Epidermal melanocyte (primary cell): ENCODE data around the gene SLC22A3.

Source experiments
- DNase-seq: peaks from one replicate; pipeline ENCODE4 v3.0.0; 2011; ENCODE audit warnings: low spot score; ENCODE audit not compliant: insufficient read length

Gene SLC22A3

DNA sequence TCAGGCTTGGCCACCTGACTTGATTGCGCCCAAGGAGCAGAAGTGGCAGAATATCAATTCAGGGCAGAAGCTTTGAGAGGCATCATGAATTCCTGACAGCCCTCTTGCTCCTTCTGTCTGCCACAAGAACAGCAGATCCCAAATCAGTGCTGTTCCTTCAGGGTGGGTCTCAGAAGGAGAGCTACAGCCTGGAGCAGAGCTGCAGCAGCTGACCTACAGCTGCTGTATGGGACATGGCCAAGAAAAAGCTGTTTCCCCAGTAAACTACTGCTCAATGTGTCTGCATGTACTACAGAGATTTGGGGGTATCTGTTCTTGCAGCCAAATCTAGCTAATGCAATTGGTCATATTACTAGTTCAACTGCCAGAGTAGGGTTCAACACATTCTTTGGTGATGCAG is 69.0 kb downstream of the SLC22A3 start:
- DNase-seq: no peak

GRCh38 chr6:160417550-160417949 is 69.4 kb downstream of the SLC22A3 start:
- DNase-seq: no peak

DNA sequence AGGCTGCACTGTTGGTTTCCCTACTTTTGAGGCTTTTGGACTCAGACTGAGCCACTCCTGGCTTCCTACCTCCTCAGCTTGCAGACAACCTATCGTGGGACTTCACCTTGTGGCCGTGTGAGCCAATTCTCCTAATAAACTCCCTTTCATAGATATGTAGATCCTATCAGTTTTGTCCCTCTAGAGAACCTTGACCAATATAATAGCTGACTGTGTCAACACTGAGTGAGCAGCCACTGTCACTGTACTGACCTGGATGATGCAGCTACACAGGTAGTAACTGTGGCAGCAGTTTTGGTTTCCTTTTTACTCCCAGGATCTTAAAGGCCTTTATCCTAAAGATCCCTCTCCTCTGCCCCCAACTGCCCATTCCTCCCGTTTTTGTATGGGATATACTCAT is 70.2 kb downstream of the SLC22A3 start:
- no peak for DNase-seq

- DNase-seq: no peak
Measured at GRCh38 chr6:160419488-160419887, 71.3 kb downstream of the SLC22A3 start.

- no peak for DNase-seq
Measured at GRCh38 chr6:160420253-160420968, 72.2 kb downstream of the SLC22A3 start.

DNA sequence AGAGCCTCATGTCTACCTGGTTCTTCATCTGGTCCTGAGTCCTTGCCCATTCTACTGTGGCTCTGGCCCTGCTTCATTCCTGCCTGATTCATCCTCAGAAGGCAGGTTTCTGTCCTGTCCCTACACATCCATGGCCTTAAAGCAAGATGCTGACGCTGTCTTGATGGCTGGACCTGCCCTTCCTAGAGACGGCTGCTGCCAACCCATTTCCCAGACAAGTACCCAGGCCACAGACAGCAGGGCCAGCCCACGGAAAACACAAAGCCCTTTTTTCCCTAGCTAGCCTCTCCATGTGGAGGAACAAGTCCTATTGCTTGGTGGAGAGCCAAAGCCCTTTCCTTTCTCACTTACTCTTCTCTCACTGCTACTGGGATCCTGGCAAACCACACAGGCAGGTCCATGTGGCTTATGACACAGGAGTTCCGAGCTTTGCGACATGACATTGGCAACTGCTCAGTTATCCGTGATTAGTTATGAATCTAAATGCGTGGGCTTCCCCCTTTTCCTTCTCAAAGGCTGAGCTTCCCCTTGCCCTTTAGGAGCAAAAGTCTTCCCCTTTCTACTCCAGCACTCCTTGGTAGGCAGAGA is 72.9 kb downstream of the SLC22A3 start:
- DNase-seq: no peak

- DNase-seq: no peak
Measured at GRCh38 chr6:160421854-160422253, 73.7 kb downstream of the SLC22A3 start.

- no peak for DNase-seq
Measured at GRCh38 chr6:160424256-160424655, 76.1 kb downstream of the SLC22A3 start.

DNA sequence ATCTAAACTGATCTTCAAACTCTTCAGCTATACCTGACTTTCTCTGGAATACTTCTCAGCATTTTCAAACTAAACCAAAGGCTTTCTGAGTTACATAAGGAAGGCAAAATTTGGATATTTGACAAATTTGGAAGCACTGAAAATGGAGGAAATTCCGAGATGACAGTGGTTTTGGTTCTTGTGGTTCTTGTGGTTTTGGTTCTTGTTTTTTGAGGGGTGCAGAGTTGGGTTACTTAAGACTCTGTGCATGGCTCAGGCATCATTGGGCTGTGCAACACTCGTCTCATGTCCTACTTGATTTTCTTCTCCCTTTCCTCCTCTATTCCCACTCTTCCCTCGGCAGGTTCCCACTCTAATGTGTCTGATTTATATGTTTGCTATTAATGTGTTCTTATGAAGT is 78.0 kb downstream of the SLC22A3 start:
- no peak for DNase-seq

DNA sequence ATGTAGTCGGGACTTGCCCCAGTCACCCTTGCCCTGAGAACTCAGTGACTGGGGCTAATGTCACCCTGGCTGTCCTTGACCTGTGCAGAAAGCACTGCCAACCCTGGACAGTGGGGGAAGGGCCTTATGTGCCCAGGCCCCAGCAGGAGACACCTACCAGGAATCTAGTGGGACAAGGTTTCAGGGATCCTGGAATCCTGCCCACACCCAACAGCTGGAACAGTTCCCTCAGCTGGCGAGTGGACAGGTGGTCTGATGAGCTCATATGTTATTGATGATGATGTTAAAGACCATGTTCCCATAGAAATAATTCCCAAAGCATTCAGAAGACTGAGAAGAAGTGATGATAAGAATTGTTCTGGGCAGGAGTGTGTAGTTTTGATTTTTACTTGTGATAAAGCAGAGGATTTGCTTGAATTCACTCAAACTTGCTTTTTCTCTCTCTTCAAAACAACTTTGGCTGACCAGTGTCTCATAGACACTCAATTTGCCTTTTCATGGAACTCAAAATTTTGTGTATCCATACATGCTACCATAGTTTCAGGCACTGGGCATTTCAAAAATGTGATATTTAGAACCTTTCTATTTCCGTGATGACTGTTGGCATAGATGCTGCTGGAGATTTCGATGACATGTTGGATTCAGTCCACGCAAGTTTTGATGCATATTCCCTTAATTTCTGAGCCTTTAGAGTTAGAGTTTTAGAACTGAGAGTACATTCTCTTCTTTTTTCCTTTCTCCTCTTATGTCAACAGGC is 79.3 kb downstream of the SLC22A3 start:
- DNase-seq: no peak

DNA sequence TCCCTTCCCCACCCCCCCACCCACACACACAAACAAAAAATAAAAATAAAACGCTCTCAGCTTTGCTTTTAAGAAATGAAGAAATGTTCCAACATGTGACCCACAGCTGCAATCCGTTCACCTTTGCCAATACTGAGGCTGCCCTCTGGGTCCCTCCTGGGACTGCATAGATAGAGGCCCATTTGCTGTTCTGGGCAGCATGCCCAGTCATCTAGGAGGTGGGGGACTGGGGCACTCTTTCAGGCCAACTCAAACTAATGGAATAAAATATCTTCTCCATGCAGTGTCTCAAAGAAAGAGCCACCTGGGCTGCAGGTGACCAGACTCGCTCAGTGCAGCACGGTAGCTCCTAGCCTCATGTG is 79.9 kb downstream of the SLC22A3 start:
- no peak for DNase-seq

DNA sequence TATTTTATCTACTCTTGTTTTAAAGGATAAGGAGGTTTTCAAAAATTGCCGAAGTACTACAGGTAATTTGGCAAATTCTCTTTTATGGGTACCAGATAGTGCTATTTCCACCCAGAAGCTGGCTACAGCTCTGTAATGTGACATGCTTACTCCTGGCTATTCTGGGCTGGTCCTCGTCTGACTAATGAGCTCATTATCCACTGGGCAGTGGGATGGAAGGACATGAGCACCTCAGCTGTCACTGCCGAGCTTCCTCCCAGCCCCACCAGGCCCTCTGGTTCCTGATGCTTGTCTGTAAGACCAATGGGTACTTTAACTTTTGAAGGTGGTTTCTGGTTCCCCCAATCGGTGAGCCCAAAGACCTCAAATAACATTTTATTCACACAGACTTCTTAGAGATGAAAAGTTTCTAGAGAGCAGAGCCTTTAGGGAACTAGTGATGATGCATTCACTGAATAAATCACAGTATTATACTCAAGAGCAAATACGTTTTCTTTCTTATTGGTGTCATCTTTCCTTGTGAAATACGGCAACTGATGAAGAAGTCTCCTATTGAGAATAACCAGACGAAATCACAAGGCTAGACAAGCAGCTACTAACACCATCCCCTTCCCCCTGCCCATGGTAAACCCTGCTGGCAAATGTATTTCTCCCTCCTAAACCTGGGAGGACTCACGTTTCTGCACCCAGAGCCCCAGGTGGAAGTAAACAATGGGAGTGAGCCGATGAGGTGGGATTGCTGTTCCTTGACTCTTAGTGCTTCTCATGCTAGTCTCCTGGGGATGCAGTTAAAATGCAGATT is 80.8 kb downstream of the SLC22A3 start:
- DNase-seq: no peak

DNA sequence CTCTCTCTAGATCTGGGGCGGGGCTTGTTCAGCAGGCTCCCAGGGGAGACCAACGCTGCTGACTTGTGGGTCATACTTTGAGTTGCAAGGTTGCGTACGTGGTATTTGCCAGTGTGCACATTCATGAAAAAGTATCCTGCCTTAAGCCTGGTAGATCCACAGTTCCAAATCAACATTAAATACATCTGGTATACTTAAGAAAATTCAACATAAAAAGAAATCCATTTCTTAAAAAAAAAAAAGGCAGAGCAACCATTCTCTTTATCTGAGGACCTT is 81.4 kb downstream of the SLC22A3 start:
- no peak for DNase-seq

DNA sequence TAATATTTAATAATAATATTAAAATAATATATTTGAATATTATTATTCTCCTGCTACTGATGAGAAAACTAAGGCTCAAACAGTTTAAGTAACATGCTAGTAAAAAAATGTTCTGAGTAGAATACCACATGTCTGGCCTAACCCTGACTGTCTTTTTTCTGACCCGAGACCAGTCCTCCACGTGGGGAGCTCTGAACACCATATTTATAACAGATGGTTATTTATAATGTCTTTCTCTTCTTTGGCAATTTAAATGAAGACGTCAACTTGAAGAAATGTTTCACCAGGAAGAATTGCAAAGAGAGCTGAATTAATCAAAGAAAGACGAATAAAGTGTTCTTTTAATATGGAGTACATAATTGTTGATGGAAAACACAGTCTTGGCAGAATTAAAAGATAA is 82.0 kb downstream of the SLC22A3 start:
- no peak for DNase-seq

DNA sequence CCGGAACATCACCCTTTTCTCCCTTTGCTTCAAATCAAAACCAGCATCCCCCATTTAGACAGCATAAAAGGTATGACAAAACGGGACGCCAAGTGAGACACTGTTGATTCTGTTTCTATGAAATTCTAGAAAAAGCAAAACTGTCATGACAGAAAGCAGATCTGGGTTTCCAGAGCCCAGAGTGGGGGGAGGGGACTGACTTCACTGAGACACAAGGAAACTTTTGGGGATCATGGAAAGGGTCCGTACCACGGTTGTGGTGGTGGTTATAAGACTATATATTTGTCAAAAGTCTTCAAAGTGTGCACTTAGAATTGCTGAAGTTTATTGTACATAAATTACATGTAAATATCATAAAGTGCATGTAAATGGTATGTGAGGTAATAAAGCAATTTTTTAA is 82.6 kb downstream of the SLC22A3 start:
- no peak for DNase-seq

DNA sequence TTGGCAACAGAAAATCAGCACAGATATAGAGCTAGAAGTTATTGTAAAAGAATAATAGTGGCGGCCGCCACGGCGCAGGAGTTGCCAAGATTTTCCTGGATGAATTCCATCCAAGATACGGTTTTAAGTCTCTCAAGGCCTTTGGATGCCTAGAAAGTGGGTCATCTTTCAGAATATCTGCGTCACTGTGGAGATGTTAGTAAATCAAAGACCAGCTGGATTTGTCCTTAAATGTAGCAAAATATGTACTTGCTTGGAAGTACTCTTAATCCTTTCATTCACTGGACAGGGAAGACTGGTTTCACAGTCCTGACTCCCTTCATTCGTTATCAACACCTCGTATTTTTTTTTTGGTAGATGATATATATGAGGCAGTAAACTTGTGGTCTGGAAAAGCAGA is 83.0 kb downstream of the SLC22A3 start:
- no peak for DNase-seq

GRCh38 chr6:160431791-160432404 is 83.7 kb downstream of the SLC22A3 start:
- no peak for DNase-seq

DNA sequence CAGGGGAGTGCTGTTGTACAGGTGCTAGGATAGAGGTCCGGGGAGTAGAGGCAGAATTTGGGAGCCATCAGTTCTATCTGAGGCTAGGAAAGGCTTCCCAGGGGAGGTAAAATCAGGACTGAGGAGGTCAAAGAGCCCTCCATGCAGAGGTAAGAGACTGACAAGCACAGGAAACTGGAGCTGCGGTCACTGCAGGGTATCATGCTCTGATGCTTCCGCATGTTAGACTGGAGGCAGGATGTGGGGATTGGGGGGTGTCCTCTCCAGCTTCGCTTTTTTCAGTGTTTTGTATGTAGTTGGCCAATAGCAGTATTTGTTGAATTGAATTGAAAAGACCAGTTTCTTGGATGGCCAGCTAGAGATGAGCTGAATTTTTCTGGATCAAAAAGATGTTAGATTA is 87.8 kb downstream of the SLC22A3 start:
- DNase-seq: no peak

DNA sequence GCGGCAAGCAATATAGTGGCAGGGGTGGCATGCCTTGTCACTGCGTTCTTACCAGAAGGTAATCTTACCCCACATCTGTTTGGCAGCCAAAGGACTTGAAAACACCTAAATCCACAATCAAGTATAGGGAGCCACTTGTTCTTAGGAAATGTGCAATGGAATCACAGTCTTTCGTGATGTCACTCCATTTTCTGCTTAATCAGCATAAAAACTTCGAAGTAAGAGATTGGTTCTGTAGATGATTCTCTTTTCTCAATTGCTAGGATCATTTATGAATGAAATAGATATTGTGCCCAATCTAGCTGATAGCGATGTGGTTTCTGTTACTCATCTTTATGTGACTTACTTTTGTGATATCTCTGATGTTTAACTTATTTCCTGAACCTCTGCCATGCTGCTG is 89.0 kb downstream of the SLC22A3 start:
- no peak for DNase-seq

DNA sequence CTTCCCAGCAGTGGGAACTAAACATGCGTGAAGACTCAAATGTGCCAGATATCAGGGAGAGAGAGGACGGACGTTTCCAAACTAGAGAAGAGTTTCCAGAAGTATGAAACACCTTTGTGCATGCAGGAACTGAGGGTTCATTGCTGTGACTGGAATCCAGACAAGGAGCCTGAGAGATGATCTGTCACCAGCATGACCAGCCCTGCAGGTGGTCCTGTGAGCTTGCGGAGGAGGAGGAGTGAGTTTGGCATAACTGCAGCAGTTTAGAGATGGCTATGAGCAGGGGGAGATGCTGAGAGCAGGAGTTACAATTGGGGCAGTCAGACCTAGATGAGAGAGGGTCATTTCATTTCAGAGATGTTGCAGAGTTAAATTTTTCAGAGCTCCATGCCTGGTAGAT is 89.6 kb downstream of the SLC22A3 start:
- DNase-seq: no peak

DNA sequence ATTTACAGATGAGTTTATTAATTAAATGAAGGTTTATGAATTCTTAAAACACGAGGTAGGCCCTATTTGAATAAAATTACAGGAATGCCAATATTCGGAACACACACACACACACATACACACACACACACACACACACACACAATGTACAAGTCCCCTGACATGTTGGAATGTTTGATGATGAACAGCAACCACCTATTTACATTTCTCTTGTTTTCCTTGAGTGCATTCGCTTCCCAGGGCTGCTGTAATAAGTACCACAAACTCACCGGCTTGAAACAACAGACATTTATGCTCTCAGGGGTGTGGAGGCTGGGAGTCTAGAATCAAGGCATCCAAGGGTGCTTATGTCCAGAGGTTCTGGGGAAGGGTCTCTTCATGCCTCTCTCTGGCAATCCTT is 90.3 kb downstream of the SLC22A3 start:
- no peak for DNase-seq

GRCh38 chr6:160439751-160440150 is 91.6 kb downstream of the SLC22A3 start:
- DNase-seq: no peak
